Stomach (tissue), 4 donors: Measurements from ENCODE around the gene NIPAL1.

Experiments used
- CTCF ChIP-seq, 7 experiments: fragments of 450-650 bp in 4 of 7; fragments of 200-600 bp in 3 of 7; sonication (generic) in 3 of 7; IDR thresholded peaks; one replicate each; pipeline ENCODE4 v1.5.1; 2016 to 2019; ENCODE audit warnings: antibody characterized with exemption in 7 of 7, control low read depth in 2 of 7, mild to moderate bottlenecking in 1 of 7
- POLR2AphosphoS5 ChIP-seq, 3 donors: sonication (generic); formaldehyde crosslinking; IDR thresholded peaks; one replicate each; pipeline ENCODE4 v1.6.1; 2016; ENCODE audit warnings: antibody characterized with exemption in 3 of 3

- TF ChIP-seq CTCF (IDR thresholded peaks at IDR 0.05): no peak
- TF ChIP-seq POLR2AphosphoS5 (IDR thresholded peaks at IDR 0.05): no peak
These were observed 57.1 kb downstream of the NIPAL1 start for GRCh38 chr4:48073567-48074103.
